Measurements from ENCODE around the gene C1orf210. TPM values are rescaled to one million over a fixed set of nuclear protein-coding genes. Genes with fewer than 3 reads are reported as not detected.

The C1orf210 gene
- total and polyA plus RNA-seq, 10 donors = not detected

DNA sequence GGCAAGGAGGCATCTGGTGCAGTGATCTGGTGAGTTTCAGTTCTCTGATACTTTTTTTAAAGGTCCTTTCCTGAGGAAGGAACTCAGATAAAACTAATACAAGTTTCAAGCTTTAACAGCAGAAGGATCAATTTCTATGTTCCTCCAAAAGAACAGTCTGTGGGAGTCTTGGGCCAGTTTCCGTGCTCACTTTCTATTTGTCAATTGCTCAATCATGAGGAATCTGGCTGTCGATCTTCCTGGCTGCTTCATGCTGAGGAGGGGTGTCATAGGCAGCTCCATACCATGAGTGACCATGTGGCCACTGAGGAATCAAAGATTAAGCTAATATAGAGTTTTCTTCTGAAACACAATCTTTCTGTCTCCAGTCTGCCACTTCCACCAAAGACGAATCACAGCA is 27.0 kb downstream of the C1orf210 start:
- peaks cover 0 to 10% (median 5%) of the 10 kb centered on the region in 8 donors for H3K9me3 ChIP-seq
- no peaks in the 10 kb centered on the region for H3K4me1 ChIP-seq
- DNase-seq = no peak
- intact Hi-C loops (cut with DNase I; ENCODE audit: low total_unique reads) = no loop called here
- no peak overlapping the region for H3K27ac ChIP-seq
- no peaks in the 10 kb centered on the region for H3K36me3 ChIP-seq
- no peaks in the 10 kb centered on the region for H3K27me3 ChIP-seq (replicated peaks in 1 of 7)
- no peak overlapping the region for H3K4me3 ChIP-seq
- no peak for TF ChIP-seq POLR2AphosphoS5 (IDR thresholded peaks at IDR 0.05)
- TF ChIP-seq POLR2A (IDR thresholded peaks at IDR 0.05) = no peak
- TF ChIP-seq, protein P1, sequence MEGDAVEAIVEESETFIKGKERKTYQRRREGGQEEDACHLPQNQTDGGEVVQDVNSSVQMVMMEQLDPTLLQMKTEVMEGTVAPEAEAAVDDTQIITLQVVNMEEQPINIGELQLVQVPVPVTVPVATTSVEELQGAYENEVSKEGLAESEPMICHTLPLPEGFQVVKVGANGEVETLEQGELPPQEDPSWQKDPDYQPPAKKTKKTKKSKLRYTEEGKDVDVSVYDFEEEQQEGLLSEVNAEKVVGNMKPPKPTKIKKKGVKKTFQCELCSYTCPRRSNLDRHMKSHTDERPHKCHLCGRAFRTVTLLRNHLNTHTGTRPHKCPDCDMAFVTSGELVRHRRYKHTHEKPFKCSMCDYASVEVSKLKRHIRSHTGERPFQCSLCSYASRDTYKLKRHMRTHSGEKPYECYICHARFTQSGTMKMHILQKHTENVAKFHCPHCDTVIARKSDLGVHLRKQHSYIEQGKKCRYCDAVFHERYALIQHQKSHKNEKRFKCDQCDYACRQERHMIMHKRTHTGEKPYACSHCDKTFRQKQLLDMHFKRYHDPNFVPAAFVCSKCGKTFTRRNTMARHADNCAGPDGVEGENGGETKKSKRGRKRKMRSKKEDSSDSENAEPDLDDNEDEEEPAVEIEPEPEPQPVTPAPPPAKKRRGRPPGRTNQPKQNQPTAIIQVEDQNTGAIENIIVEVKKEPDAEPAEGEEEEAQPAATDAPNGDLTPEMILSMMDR (IDR thresholded peaks at IDR 0.05 in 8 of 11, conservative IDR thresholded peaks at IDR 0.05 in 3 of 11) = no peak
- WGBS, 5 donors = 59 to 89% (median 76%) methylated on average over 3 of the region's 3 CpGs

DNA sequence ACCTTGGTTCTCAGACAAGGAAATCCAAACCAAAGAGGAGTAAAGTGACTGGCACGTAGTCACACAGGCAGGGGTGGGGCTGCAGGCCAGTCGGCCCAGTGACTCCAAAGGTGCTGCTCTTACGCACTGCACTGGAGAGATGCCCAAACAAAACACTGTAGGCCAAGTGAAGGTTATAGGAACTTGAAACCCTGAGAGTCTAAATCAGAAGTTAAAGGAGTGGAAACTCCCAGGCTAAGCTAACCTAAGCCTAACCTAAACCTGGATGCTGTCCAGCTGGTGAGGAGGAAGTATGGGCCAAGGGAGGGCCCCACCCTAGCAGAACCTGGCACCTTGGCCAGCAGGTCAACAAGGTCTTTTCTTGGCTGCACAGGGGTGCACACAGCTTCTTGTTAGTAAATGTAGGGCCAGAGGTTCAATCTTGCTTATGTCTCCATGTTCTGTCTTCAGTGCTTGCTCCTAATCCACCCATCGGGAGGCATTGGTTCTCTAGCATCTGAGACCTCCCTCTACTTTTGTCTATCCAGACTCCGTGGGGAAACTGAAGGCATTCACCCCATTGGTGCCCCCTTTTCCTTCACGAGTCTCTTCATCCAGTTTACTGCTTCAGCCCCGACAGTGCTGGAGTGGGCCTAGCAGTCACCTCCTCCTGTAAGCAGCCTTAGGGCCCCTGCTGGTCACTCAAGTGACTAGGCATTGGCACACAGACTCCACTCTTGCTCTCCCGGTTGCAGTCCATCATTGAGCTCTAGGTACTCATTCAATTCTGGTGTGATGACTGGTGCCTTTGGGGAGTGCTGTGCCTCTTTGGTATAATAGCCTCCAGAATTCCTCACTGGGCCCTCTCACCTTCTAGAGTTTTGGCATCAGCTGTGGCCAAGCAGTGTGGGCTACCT is 28.5 kb downstream of the C1orf210 start:
- H3K36me3 ChIP-seq = no peaks in the 10 kb centered on the region
- WGBS, 5 donors = 81 to 90% (median 85%) methylated on average over 8 of the region's 8 CpGs
- H3K27me3 ChIP-seq (replicated peaks in 1 of 7) = no peaks in the 10 kb centered on the region
- peak; percentile 17 for DNase-seq
- intact Hi-C loops (cut with DNase I; ENCODE audit: low total_unique reads) = no loop called here
- TF ChIP-seq POLR2A (IDR thresholded peaks at IDR 0.05) (no peak), POLR2AphosphoS5 (IDR thresholded peaks at IDR 0.05) (no peak)
- TF ChIP-seq, protein P1 (IDR thresholded peaks at IDR 0.05 in 8 of 11, conservative IDR thresholded peaks at IDR 0.05 in 3 of 11) = no peak
- no peak overlapping the region for H3K4me3 ChIP-seq
- peaks cover 0 to 5% (median 0%) of the 10 kb centered on the region in 8 donors for H3K9me3 ChIP-seq
- H3K4me1 ChIP-seq = no peaks in the 10 kb centered on the region
- no peak overlapping the region for H3K27ac ChIP-seq

- 58 to 83% (median 71%) methylated on average over 10 of the region's 10 CpGs for WGBS, 5 donors
- H3K4me1 ChIP-seq = no peaks in the 10 kb centered on the region
- DNase-seq = no peak
- no peaks in the 10 kb centered on the region for H3K27me3 ChIP-seq (replicated peaks in 1 of 7)
- H3K4me3 ChIP-seq = no peak overlapping the region
- TF ChIP-seq POLR2A (IDR thresholded peaks at IDR 0.05) (no peak), POLR2AphosphoS5 (IDR thresholded peaks at IDR 0.05) (no peak)
- TF ChIP-seq, protein P1 (IDR thresholded peaks at IDR 0.05 in 8 of 11, conservative IDR thresholded peaks at IDR 0.05 in 3 of 11) = no peak
- H3K9me3 ChIP-seq = peaks cover 0 to 5% (median 0%) of the 10 kb centered on the region in 8 donors
- intact Hi-C loops (cut with DNase I; ENCODE audit: low total_unique reads) = no loop called here
- H3K27ac ChIP-seq = no peak overlapping the region
- no peaks in the 10 kb centered on the region for H3K36me3 ChIP-seq
These were observed 29.8 kb downstream of the C1orf210 start for GRCh38 chr1:43255438-43256210.

DNA sequence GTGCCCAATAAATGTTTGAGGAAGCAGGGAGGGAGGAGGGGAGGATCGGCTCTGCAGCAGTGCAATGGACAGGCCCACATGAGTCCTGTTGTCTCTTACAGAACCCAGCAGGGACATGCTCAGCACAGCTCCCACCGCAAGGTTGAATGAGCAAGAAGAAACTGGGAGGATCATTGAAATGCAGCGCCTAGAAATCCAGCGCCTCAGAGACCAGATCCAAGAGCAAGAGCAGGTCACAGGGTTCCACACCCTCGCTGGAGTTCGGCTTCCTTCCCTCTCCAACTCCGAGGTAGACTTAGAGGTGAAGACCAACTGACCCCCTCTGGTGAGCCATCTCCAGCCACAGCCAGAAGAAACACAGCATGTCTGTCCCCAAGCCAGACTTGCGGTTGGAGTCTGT is 31.5 kb downstream of the C1orf210 start:
- no peaks in the 10 kb centered on the region for H3K36me3 ChIP-seq
- TF ChIP-seq POLR2AphosphoS5 (IDR thresholded peaks at IDR 0.05) (no peak), POLR2A (IDR thresholded peaks at IDR 0.05) (no peak)
- TF ChIP-seq, protein P1 (IDR thresholded peaks at IDR 0.05 in 8 of 11, conservative IDR thresholded peaks at IDR 0.05 in 3 of 11) = no peak
- 84 to 91% (median 87%) methylated on average over 8 of the region's 8 CpGs for WGBS, 5 donors

More for the DNA sequence above, 31.5 kb downstream of the C1orf210 start:
- Histone ChIP-seq H3K4me3 (no peak overlapping the region), H3K27me3 (replicated peaks in 1 of 7) (no peaks in the 10 kb centered on the region), H3K9me3 (peaks cover 0 to 5% (median 0%) of the 10 kb centered on the region in 8 donors), H3K4me1 (no peaks in the 10 kb centered on the region), H3K27ac (no peak overlapping the region)
- DNase-seq = no peak
- intact Hi-C loops (cut with DNase I; ENCODE audit: low total_unique reads) = no loop called here

Data from spleen (tissue), 11 donors.